ENCODE data around the gene CDC14B.

The CDC14B gene

DNA sequence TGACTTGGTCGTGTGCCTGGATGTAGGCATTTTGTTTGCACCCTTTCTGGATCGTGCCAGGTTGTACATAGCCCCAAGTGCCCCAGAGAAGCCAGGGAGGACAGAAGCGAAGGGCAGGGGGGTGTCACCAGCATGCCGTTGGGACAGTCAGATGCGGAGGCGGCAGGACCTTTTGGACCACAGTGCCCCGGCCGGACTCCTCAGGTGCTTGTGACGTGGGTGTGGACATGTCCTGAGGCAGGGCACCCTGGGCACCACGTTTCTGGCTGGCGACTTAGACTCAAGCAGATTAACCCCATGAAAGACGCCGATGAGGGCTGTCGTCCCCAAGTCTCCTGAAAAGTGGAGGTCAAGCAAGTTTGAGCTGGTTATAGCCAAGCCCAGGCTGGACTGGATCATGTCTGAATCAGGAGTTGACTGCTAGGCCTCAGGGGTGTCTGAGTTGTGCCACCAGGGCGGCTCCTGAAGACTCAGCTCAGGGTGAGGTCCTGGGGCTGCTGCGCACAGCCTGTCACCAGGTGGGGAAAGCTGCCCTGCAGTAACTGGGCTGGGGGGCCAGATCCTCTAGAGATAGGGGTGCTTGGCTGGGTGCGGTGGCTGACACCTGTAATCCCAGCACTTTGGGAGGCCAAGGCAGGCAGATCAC is 127.6 kb downstream of the CDC14B start:
- TF ChIP-seq, protein P1, sequence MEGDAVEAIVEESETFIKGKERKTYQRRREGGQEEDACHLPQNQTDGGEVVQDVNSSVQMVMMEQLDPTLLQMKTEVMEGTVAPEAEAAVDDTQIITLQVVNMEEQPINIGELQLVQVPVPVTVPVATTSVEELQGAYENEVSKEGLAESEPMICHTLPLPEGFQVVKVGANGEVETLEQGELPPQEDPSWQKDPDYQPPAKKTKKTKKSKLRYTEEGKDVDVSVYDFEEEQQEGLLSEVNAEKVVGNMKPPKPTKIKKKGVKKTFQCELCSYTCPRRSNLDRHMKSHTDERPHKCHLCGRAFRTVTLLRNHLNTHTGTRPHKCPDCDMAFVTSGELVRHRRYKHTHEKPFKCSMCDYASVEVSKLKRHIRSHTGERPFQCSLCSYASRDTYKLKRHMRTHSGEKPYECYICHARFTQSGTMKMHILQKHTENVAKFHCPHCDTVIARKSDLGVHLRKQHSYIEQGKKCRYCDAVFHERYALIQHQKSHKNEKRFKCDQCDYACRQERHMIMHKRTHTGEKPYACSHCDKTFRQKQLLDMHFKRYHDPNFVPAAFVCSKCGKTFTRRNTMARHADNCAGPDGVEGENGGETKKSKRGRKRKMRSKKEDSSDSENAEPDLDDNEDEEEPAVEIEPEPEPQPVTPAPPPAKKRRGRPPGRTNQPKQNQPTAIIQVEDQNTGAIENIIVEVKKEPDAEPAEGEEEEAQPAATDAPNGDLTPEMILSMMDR (IDR thresholded peaks at IDR 0.05; ENCODE audit: extremely low read depth, missing control alignments): no peak
- DNase-seq (ENCODE audit: low spot score): no peak

DNA sequence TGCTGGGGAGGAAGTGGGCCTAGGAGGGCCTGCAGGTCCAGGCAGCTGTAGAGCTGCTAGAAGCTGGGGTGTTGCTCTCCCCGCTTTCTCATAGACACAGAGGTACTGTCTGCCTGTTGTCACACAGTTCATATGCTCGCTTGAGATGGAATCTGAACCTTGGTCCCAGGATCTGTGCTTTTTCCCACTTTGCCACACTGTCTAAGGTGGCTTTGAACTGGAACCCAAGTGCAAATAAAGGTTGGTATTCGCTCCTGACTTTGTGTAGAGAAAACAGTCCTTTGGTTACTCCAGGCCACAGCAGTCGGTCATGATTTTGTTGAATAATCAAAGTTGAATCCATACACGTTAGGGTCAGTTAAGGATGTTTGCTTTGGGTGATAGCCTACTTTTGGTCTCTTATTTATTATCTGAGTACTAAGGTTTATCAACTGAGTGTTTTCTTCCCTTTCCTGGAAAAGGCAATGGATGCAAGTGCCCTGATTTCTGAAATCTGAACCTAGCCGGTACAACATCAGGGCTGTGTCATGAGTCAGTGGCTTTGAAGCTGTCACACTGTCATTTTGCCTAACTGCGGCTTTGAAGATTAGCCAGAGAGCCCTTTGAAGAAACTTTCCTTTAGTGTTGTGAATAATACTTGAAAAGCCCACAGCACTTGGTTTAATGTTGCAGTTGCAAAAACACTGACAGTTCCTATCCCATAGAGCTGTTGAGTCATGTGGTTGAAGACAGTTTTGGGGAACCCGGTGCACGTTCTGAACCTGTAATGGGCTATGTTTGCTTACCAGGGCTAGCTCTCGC is 128.4 kb downstream of the CDC14B start:
- TF ChIP-seq, protein P1 (IDR thresholded peaks at IDR 0.05; ENCODE audit: extremely low read depth, missing control alignments): no peak
- DNase-seq (ENCODE audit: low spot score): no peak

DNA sequence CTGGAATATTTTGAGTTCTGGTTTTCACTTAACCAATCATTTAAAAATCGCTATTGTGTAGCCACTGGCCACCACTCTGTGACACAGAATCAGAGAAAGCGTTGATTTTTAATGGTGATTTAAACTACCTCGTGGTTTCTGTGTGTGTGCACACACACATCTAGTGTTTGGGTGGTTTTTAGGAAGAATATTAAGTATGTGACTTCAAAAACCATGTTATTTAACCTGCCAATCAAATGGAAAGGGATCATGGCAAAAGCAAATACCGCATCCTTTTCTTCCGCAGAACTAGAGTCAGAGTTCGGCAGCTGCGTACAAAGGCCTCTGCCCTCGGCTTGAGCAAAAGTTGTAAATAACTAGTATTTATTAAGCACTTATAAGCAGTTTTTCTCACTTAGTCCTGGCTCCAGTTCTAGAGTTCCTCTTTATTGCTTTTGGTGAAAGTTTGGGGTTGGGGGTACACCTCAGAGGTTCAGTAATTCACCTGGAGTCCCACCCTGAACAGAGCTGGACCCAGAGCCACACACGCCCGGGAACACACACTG is 129.0 kb downstream of the CDC14B start:
- no peak for DNase-seq (ENCODE audit: low spot score)

DNA sequence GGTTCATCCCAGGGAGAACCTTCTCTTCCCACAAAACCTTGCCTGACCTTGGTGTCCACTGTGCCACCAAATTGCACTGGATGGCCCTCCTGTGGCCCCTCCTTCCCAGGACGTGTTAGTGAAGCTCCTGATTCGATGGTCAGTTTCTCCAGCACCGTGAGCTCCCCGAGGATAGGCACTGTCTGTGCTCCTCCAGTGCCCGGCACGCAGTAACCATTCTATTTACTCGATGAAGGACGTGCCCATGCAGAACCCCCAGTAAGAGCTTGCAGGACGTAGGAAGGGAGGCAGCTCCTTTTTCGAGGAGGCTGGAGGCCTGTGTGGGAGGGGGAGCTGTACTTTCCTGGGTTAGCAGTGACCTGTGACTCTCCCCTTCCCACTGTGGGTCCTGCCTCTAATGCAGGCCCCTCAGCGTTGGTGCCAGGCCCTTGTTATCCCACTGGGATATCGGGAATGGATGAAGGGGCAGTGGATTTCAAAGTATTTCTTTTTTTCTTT is 130.1 kb downstream of the CDC14B start:
- TF ChIP-seq, protein P1 (IDR thresholded peaks at IDR 0.05; ENCODE audit: extremely low read depth, missing control alignments): no peak

More for the DNA sequence above, 129.0 kb downstream of the CDC14B start:
- TF ChIP-seq, protein P1 (IDR thresholded peaks at IDR 0.05; ENCODE audit: extremely low read depth, missing control alignments): no peak

DNA sequence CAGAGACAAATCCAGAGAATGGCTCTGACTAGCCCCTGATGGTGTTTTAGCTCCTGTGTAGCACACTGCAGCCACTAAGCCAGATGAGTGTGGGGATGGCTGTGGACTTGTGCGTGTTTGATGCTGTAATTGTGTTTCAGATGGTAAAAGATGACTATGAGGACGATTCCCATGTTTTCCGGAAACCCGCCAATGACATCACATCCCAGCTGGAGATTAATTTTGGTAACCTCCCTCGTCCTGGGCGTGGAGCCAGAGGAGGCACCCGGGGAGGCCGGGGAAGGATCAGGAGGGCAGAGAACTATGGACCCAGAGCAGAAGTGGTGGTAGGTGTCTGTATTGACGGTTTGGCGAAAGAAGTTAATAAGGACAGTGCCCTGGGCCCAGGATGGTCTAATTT is 131.7 kb downstream of the CDC14B start:
- TF ChIP-seq, protein P1 (IDR thresholded peaks at IDR 0.05; ENCODE audit: extremely low read depth, missing control alignments): no peak
- no peak for DNase-seq (ENCODE audit: low spot score)

More for the DNA sequence above, 130.1 kb downstream of the CDC14B start:
- no peak for DNase-seq (ENCODE audit: low spot score)

DNA sequence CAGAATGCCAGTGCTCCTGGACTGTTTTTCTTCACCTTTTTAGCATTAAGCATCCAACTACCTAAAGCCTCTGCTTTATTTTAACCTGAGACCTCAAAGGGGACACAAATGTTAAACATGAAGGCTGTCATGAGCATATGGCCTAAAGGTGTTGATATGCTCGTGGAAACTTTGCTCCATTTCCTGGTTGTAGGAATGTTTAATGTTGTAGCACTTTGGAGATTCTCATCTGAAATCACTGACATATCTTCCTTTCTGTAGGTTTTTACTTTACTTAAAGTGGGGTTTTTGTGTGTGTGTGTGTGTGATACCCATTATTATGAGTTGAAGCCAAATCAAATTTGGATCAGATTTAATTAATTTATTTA is 132.6 kb downstream of the CDC14B start:
- TF ChIP-seq, protein P1 (IDR thresholded peaks at IDR 0.05; ENCODE audit: extremely low read depth, missing control alignments): no peak
- no peak for DNase-seq (ENCODE audit: low spot score)
